HCT116 (cell line): ENCODE measurements around the gene SHANK1. TPM values are rescaled to one million over a fixed set of nuclear protein-coding genes. Genes with fewer than 3 reads are reported as not detected.

Experiments used
- ATAC-seq: fragments of 200-7000 bp; cut with Tn5 transposase; 2 replicates; pipeline ENCODE4 v1.9.1; 2020; ENCODE audit warnings: mild to moderate bottlenecking, moderate library complexity
- BruUV-seq: library from RNA; stranded (reverse); fragments of 400-500 nt; replicated peaks from 2 replicates; lab custom pipeline; 2021; lab: Mats Ljungman, UMichigan
- CTCF ChIA-PET: fragments of 300-600 bp; sonication (Branson Sonifier 250); formaldehyde crosslinking; loops from one replicate; lab custom pipeline; 2021; ENCODE audit warnings: antibody characterized with exemption; lab: Charles Lee
- POLR2A ChIA-PET: fragments of 300-600, 350-600 bp; sonication (Branson Sonifier 250); formaldehyde crosslinking; loops from one replicate; lab custom pipeline; 2021; ENCODE audit warnings: antibody characterized with exemption; lab: Charles Lee
- RAD21 ChIA-PET, 2 experiments: fragments of 300-600 bp; sonication (Branson Sonifier 250); formaldehyde crosslinking; loops; one replicate each; lab custom pipeline; 2023; ENCODE audit warnings: low total read pairs in 2 of 2; ENCODE audit not compliant: uncharacterized antibody in 2 of 2, unreplicated experiment in 2 of 2, low non-redundant PET in 1 of 2; lab: Charles Lee
- DNase-seq: peaks from one replicate; pipeline ENCODE4 v3.0.0-alpha.2; 2010; ENCODE audit warnings: low read depth, low spot score
- H2AFZ ChIP-seq: fragments of 200-600 bp; shearing (Covaris generic), sonication (generic); 2 replicates; pipeline ENCODE4 v1.6.1; 2017; ENCODE audit warnings: low read depth, mixed run types, mixed read lengths, antibody characterized with exemption, low read length; ENCODE audit not compliant: poor library complexity, severe bottlenecking
- H3K27ac ChIP-seq: 2 replicates; pipeline ENCODE4 v1.5.1; 2012; ENCODE audit warnings: low read depth, low read length
- H3K27me3 ChIP-seq: fragments of 200-600 bp; sonication (generic); 2 replicates; pipeline ENCODE4 v1.6.1; 2016; ENCODE audit warnings: mixed run types, low read length, mixed read lengths; ENCODE audit not compliant: insufficient read depth
- H3K36me3 ChIP-seq, 2 experiments: fragments of 200-500 bp in 1 of 2; fragments of 200-600 bp in 1 of 2; sonication (Bioruptor generic) in 1 of 2; sonication (generic) in 1 of 2; 2 replicates each; pipeline versions ENCODE4 v1.5.1 to v1.6.1; 2014 to 2016; ENCODE audit warnings: low read length in 2 of 2, inconsistent platforms in 1 of 2, mixed read lengths in 1 of 2, mixed run types in 1 of 2; ENCODE audit not compliant: insufficient read depth in 2 of 2, control insufficient read depth in 1 of 2
- H3K4me1 ChIP-seq, 2 experiments: fragments of 200-600 bp in 1 of 2; sonication (generic) in 1 of 2; 2 replicates each; pipeline versions ENCODE4 v1.5.1 to v1.6.1; 2012 to 2017; ENCODE audit warnings: low read length in 2 of 2, inconsistent platforms in 1 of 2, mild to moderate bottlenecking in 1 of 2, mixed read lengths in 1 of 2, mixed run types in 1 of 2, moderate library complexity in 1 of 2; ENCODE audit not compliant: insufficient read depth in 2 of 2, control insufficient read depth in 1 of 2
- H3K4me2 ChIP-seq: fragments of 200-600 bp; sonication (generic); 2 replicates; pipeline ENCODE4 v1.6.1; 2017; ENCODE audit warnings: mixed run types, low read length, mixed read lengths
- H3K4me3 ChIP-seq, 2 experiments: fragments of 200-600 bp in 1 of 2; sonication (generic) in 1 of 2; replicated peaks in 1 of 2; 2 replicates each; pipeline ENCODE4 v1.5.1; 2011 to 2016; ENCODE audit warnings: low read length in 2 of 2, control low read depth in 1 of 2, low read depth in 1 of 2, mild to moderate bottlenecking in 1 of 2, mixed read lengths in 1 of 2, mixed run types in 1 of 2
- H3K79me2 ChIP-seq: fragments of 200-600 bp; sonication (generic); 2 replicates; pipeline ENCODE4 v1.6.1; 2017; ENCODE audit warnings: mild to moderate bottlenecking, mixed run types, low read length, moderate library complexity, mixed read lengths; ENCODE audit not compliant: insufficient read depth
- H3K9ac ChIP-seq: fragments of 200-600 bp; sonication (generic); 2 replicates; pipeline ENCODE4 v1.6.1; 2016; ENCODE audit warnings: low read length, mixed read lengths
- H3K9me2 ChIP-seq: fragments of 200-600 bp; sonication (generic), shearing (Covaris generic); 2 replicates; pipeline ENCODE4 v1.6.1; 2017; ENCODE audit warnings: mixed run types, mild to moderate bottlenecking, moderate library complexity; ENCODE audit not compliant: insufficient read depth
- H3K9me3 ChIP-seq, 2 experiments: fragments of 200-500 bp in 1 of 2; fragments of 200-600 bp in 1 of 2; sonication (Bioruptor generic) in 1 of 2; sonication (generic) in 1 of 2; 2 replicates each; pipeline ENCODE4 v1.6.1; 2014 to 2017; ENCODE audit warnings: low read length in 2 of 2, mixed read lengths in 2 of 2, inconsistent platforms in 1 of 2, low read depth in 1 of 2, mild to moderate bottlenecking in 1 of 2, mixed run types in 1 of 2, moderate library complexity in 1 of 2; ENCODE audit not compliant: control insufficient read depth in 1 of 2, insufficient read depth in 1 of 2
- H4K20me1 ChIP-seq: fragments of 200-600 bp; sonication (generic), shearing (Covaris generic); 2 replicates; pipeline ENCODE4 v1.6.1; 2017; ENCODE audit warnings: mixed run types, mild to moderate bottlenecking, moderate library complexity; ENCODE audit not compliant: insufficient read depth
- CEBPB ChIP-seq: IDR thresholded peaks from 2 replicates; pipeline ENCODE4 v1.6.1; 2012; ENCODE audit warnings: low read depth
- EGR1 ChIP-seq: IDR thresholded peaks from 2 replicates; pipeline ENCODE4 v1.6.1; 2012; ENCODE audit warnings: low read depth
- EZH2 ChIP-seq: fragments of 200-600 bp; sonication (generic); IDR thresholded peaks from 2 replicates; pipeline ENCODE4 v1.6.1; 2017; ENCODE audit warnings: antibody characterized with exemption, mixed run types
- EZH2phosphoT487 ChIP-seq: fragments of 200-600 bp; IDR thresholded peaks from 2 replicates; pipeline ENCODE4 v1.6.1; 2018; ENCODE audit warnings: antibody characterized with exemption, borderline replicate concordance
- FOSL1 ChIP-seq: IDR thresholded peaks from 2 replicates; pipeline ENCODE4 v1.6.1; 2012; ENCODE audit warnings: low read depth
- JUND ChIP-seq: IDR thresholded peaks from 2 replicates; pipeline ENCODE4 v1.6.1; 2012
- RAD21 ChIP-seq: IDR thresholded peaks from 2 replicates; pipeline ENCODE4 v1.6.1; 2012; ENCODE audit warnings: low read depth, mild to moderate bottlenecking
- SIN3A ChIP-seq: IDR thresholded peaks from 2 replicates; pipeline ENCODE4 v1.6.1; 2012; ENCODE audit warnings: low read depth
- YY1 ChIP-seq: IDR thresholded peaks from 2 replicates; pipeline ENCODE4 v1.6.1; 2011; ENCODE audit warnings: low read length, low read depth, moderate library complexity, mild to moderate bottlenecking; ENCODE audit not compliant: insufficient replicate concordance; ENCODE audit errors: extremely low read depth
- ZFX ChIP-seq: fragments of 450-650 bp; IDR thresholded peaks from 2 replicates; pipeline ENCODE4 v1.6.1; 2017
- intact Hi-C: fragments of 100-400 bp; cut with micrococcal nuclease; formaldehyde crosslinking; loops from 2 replicates; pipeline ENCODE4 v1.10.0; 2022
- total RNA-seq: library from RNA; stranded (reverse); gene quantifications from one replicate; pipeline ENCODE4 v1.2.1, GENCODE V29; 2021; ENCODE audit not compliant: unreplicated experiment
- TF ChIP-seq, protein P1 (sequence below), 3 experiments: fragments of 200-600 bp in 1 of 3; sonication (generic) in 1 of 3; IDR thresholded peaks in 2 of 3; conservative IDR thresholded peaks in 1 of 3; 2 replicates each; pipeline ENCODE4 v1.5.1; 2012 to 2017; ENCODE audit warnings: low read depth in 2 of 3, low read length in 2 of 3, antibody characterized with exemption in 1 of 3, borderline replicate concordance in 1 of 3, control low read depth in 1 of 3, mild to moderate bottlenecking in 1 of 3, mixed read lengths in 1 of 3, mixed run types in 1 of 3, moderate library complexity in 1 of 3; ENCODE audit not compliant: insufficient read depth in 1 of 3

Gene SHANK1
- total RNA-seq, 1 experiment from 2014 or later, result 3.0 TPM

DNA sequence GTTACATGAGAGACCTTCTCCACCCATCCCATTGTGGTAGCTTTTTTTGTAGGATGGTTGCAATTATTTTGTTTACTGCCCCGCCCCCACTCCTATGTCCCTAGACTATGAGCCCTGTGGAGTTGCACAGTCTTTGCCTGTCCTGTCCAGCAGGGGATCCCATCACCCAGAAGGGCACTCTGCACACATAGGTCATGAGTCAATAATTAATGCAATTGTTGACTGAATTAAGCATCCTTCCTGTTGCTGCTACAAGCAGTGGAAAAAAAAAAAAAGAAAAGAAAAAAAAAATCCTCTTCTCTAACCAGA lies 56.2 kb downstream of the SHANK1 start:
- Histone ChIP-seq H3K9ac (no peak overlapping the region), H3K36me3 (no peaks in the 10 kb centered on the region), H3K27me3 (no peaks in the 10 kb centered on the region), H3K4me3 (no peak overlapping the region), H2AFZ (no peak overlapping the region), H3K27ac (no peak overlapping the region), H3K4me1 (peaks cover 0 to 9% of the 10 kb centered on the region in 2 experiments; a peak in 3 of 4 replicates), H3K9me2 (no peaks in the 10 kb centered on the region), H3K79me2 (no peaks in the 10 kb centered on the region), H4K20me1 (no peaks in the 10 kb centered on the region), H3K4me2 (no peak overlapping the region), H3K9me3 (no peaks in the 10 kb centered on the region)
- intact Hi-C loops, result no loop called here
- peak; percentile 54 for ATAC-seq
- DNase-seq, result no peak
- ChIA-PET POLR2A (no interaction called here), CTCF (no interaction called here), RAD21 (no interaction called here)
- BruUV-seq, result no TSS peak
- TF ChIP-seq CEBPB (no peak), RAD21 (0 out of 2 replicates have a peak, but pooled peaks have one; percentile 19), EZH2 (no peak), SIN3A (no peak), JUND (no peak), EGR1 (no peak), YY1 (no peak), ZFX (no peak), FOSL1 (no peak), EZH2phosphoT487 (no peak)
- TF ChIP-seq, protein P1, sequence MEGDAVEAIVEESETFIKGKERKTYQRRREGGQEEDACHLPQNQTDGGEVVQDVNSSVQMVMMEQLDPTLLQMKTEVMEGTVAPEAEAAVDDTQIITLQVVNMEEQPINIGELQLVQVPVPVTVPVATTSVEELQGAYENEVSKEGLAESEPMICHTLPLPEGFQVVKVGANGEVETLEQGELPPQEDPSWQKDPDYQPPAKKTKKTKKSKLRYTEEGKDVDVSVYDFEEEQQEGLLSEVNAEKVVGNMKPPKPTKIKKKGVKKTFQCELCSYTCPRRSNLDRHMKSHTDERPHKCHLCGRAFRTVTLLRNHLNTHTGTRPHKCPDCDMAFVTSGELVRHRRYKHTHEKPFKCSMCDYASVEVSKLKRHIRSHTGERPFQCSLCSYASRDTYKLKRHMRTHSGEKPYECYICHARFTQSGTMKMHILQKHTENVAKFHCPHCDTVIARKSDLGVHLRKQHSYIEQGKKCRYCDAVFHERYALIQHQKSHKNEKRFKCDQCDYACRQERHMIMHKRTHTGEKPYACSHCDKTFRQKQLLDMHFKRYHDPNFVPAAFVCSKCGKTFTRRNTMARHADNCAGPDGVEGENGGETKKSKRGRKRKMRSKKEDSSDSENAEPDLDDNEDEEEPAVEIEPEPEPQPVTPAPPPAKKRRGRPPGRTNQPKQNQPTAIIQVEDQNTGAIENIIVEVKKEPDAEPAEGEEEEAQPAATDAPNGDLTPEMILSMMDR (IDR thresholded peaks at IDR 0.05 in 2 of 3, conservative IDR thresholded peaks at IDR 0.05 in 1 of 3; ENCODE audit: borderline replicate concordance in 1 of 3, insufficient read depth in 1 of 3, low read depth in 2 of 3, low read length in 2 of 3), result peak in 2 of 3 experiments; percentile 47 to 48; a peak in 4 of 6 replicates
